T47D (cell line): Measurements from ENCODE around the gene ABCG8.

Source experiments
- DNase-seq, 2 experiments: peaks; one replicate each; pipeline versions ENCODE4 v3.0.0 to v3.0.0-alpha.2; 2011 to 2012; ENCODE audit warnings: low read depth in 1 of 2, low spot score in 1 of 2
- JUND ChIP-seq: IDR thresholded peaks from 2 replicates; pipeline ENCODE4 v1.6.1; 2012; ENCODE audit warnings: low read depth
- in situ Hi-C: cut with HindIII; loops from 2 replicates; pipeline ENCODE4 v1.10.0; 2016; ENCODE audit warnings: low sequenced_read_pairs, low pct_unique_long_range_greater_than_20kb

Gene ABCG8

DNA sequence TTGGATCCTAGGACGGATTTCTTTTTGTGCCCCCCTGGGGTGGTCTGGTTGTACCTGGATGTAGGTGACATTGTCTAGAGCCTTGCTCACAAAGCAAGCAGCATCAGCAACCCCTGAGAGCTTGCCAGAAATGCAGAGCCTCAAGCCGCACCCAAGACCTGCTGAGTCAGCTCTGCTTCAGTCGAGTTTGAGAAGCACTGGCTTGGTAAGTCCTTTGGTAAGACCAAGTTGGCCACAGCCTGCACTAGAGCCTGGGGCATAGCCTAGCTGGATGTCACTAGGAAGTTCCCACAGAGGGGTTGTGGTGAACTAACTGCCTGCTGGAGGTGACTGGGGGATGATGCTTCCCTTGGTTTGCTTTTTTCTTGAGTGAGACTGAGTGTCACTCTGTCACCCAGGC is 6.3 kb upstream of the ABCG8 start:
- in situ Hi-C loops: no loop called here
- DNase-seq: peak in 1 of 2 experiments; percentile 33
- TF ChIP-seq JUND: no peak

DNA sequence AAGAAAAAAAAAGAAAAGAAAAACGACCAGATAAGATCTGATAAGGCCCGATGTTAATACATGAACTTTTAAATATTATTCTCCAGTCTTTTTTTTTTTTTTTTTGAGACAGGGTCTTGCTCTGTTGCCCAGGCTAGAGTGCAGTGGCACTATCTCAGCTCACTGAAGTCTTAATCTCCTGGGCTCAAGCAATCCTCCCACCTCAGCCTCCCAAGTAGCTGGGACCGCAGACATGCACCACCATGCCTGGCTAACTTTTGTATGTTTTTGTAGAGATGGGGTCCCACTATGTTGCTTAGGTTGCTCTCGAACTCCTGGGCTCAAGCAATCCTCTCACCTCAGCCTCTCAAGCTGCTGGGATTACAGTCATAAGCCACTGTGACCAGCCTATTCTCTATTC is 1.7 kb upstream of the ABCG8 start:
- DNase-seq: no peak
- in situ Hi-C loops: no loop called here
- no peak for TF ChIP-seq JUND

DNA sequence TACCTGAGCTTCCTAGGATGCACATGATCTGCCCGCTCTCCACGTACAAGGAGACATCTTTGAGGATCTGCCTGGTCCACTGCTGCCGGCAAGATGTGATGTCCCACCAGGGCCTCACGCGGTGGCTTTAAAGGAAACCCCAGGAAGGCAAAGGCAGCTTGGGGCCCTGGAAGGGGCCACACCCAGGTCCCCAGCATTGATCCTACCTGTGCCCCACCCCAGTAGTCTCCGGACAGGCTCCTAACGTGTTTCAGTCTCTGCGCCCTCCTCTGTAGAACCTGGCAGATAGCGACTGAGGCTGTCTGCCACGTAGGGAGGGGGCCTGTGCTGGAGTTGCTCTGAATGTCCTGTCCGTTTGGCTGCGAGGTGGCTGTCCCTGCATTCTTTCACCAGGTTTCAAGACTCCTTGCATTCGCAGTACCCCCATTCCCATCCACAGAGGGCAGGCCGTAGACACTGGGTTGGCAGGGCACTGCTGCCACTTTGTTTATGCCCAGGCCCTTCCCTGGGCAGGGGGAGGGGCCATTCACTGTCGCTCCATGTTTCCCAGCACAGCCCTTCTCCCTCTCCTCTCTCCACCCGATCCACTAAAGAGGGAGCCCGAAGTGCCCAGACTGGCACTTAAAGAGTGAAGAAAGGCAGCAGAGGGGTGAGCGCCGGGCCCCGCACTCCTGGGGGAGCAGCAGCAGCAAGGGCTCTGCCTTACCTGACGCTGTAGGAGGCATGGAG is 776 bp upstream of the ABCG8 start:
- in situ Hi-C loops: no loop called here

DNA sequence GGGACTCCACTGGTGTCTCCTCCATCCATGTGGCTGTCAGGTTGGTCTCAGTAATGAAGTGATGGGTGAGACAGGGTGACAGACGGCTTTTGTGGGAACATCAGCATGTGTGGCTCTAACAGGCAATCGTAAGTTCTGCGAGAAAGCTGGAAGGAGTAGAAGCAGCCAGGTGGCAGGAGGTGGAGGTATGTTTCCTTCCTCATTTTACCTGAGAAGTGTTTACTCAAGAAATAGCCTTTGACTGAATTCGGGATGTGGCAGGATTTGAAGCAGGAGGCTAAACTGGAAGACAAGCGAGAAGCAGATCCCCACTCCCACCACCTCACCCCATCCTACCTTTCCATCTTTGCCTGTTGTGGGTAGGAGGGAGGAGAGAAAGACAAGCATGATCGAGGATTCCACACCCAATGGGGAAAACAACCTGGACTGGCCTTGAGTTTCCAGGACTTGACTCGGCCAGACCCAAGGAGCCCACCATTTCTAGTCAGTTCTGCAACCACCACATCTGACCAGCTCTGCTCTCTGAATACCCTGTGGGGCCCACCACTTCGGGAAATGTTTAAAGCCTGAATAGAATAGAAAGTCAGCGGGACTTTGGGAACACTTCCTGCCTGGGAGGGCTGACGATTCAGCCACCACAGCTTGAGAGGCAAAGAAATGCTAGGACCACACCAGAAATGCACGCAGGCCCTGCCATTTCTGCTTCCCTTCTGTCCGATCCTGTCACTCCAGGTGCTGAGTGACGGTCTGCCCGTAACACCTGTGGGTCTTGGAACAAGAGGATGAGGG is 1.2 kb downstream of the ABCG8 start:
- no peak for TF ChIP-seq JUND
- no peak for DNase-seq
- in situ Hi-C loops: no loop called here

More for the DNA sequence above, 776 bp upstream of the ABCG8 start:
- no peak for DNase-seq
- no peak for TF ChIP-seq JUND

DNA sequence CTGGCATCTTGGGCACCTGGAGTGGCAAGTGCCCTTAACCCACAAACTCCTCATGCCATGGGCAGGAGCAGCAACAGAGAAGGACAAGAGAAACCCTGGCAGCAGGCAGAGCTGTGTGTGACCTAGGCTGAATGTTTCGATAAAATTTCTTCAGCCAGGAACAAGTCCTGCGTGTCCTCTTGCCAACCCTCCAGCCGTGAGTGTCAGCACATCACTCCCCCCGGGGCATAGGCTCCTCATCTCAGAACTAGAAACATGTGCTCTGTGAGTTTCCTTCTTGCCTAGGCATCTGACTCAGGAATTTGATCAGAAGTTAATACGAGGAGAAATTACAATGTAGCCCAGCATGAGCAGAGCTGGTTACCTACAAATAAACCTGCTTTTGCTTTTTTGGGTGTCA is 2.2 kb downstream of the ABCG8 start:
- TF ChIP-seq JUND: no peak
- in situ Hi-C loops: no loop called here
- DNase-seq: peak in 1 of 2 experiments; percentile 9

DNA sequence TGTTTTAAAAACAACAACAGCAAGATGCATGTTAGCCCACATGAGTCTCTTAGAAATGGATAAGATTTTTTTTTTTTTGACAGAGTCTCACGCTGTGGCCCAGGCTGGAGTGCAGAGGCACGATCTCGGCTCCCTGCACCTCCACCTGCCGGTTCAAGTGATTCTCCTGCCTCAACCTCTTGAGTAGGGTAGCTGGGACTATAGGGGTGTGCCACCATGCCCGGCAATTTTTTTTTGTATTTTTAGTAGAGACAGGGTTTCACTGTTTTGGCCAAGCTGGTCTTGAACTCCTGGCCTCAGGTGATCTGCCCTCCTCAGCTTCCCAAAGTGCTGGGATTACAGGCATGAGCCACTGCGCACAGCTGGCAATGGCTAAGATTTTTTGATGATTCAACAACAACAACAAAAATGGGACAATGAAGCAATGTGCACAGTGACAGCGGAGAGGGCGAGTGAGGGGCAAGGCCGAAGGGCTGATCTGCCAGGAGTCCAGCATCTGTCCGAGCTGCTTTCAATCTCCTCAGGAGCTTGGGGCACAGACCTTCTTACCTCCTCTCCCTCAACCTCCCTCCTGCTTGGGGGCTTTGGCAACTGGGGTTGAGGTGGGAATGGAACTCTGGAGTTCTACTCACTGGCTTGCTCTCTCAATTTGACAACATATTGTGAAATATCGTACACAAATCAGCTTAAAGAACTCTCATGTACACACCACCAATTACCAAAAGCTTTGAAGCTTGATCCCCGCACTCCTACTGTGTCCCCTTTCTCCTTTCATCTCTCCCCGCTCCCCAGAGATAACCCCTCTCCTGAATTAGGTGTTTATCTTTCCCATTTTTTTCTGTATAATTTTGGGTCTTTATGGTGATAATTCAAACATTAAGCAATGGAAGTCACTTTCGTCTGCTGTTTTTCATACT is 3.4 kb downstream of the ABCG8 start:
- no peak for TF ChIP-seq JUND
- DNase-seq: no peak
- in situ Hi-C loops: no loop called here

DNA sequence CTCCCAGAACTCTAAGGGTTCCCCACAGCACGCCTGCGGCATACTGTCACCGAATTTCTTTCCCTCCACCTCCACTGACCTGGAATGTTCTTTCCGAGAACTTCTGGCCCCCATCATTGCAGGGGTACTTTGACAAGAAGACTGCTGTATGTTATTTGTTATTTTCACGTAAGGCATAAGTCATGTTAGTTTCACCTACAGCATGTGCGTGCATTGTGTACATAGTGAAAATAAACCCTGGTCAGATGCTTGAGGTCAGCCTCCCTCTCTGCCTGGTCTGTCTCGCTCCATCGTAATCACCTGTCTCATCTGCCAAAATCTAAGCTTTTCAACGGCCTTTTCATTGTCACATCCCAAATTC is 4.1 kb downstream of the ABCG8 start:
- in situ Hi-C loops: no loop called here
- no peak for TF ChIP-seq JUND
- no peak for DNase-seq

DNA sequence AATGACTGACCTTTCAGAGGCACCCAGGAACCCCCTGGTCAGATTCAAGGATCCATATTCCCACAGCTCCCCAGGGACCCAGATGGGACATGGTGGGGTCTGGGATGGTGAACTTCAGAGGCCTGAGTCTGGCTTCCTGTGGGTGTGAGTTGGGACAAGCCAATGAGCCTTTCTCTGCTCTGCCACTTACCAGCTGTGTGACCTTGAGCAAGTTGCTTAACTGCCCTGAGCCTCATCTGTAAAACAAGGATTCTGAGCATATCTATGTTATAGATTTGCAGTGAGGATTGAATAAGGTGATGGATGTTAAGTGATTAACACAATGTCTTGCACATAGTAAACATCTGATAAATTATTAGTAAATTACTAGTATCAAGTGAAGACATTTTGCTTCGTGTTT is 6.4 kb downstream of the ABCG8 start:
- TF ChIP-seq JUND: no peak
- DNase-seq: no peak
- in situ Hi-C loops: no loop called here

DNA sequence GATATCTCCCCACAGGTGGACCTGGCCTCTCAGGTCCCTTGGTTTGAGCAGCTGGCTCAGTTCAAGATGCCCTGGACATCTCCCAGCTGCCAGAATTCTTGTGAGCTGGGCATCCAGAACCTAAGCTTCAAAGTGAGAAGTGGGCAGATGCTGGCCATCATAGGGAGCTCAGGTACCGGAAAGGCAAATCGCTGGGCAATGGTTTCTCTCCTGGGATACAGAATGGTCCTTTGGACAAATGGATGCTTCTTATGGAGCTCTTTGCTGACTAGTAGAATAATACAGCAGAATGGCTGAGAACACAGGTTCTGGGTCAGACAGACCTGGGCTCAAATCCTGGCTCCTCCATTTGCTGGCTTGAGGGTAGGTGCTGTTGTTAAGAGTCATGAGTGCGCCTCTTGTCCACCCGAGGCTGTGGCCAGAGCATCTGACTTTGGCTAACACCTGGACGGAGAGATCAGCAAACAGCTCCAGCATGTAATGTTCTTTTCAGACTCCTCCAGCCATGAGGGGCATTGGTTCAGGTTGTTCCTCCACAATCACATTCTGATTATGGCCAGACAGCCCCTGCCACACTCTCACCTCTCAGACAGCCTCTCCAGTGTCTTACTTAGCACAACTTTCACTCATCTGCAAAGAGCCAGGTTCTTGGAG is 7.5 kb downstream of the ABCG8 start:
- no peak for TF ChIP-seq JUND
- in situ Hi-C loops: no loop called here
- DNase-seq: no peak

DNA sequence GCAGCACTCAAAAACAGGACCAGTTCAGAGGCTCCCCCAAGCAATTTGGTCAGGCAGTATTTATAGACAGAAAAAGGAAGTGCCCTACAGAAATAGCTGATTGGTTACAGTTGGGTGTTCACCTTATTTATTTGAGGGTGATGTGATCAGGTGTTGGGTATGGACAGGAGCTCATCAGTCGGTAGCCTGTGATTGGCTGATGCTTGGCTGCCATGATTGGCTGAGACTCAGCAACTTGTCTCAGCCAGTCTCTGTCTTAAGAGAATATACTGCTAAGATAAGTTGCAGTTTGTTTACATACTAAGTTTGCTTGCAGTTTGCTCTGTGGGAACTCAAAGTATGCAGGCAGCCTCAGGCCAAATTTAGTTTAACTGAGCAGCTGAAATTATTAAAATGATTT is 9.4 kb downstream of the ABCG8 start:
- in situ Hi-C loops: no loop called here
- peak in 1 of 2 experiments; percentile 79 for DNase-seq
- no peak for TF ChIP-seq JUND

DNA sequence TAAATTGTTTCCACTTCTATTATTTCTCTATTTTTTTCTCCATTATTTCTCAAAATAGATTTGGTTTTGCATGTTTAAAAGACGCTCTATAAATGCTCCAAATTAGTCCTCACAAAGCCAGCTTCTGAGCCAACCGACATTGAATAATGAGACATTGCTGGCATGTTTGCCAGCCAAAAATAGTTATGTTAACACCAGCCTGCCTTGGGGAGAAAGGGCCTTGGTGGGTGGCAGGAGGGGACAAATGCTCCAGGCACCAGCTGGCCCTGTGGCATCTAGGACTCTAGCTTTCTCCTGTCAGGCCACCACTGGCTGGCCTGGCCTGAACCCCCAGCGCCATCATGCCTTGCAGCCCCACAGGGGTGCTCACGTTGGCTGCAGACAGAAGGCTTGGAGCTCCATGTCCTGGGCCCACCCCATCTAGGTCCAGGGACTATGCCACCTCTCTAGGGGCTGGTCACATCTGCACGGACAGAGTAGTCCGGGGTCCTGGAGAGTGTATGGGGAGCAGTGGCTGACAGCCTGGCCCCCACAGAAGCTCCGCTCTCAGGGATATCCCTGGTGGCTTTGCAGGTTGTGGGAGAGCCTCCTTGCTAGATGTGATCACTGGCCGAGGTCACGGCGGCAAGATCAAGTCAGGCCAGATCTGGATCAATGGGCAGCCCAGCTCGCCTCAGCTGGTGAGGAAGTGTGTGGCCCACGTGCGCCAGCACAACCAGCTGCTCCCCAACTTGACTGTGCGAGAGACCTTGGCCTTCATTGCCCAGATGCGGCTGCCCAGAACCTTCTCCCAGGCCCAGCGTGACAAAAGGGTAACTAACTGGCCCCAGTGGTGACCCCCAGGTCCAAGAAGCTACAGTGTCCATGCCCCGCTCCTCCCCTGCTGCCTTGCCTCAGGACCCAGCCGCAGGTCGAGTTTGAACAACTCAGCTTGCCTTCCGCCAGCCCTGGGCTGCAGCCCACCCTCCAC is 12.5 kb downstream of the ABCG8 start:
- TF ChIP-seq JUND: no peak
- in situ Hi-C loops: no loop called here

More for the DNA sequence above, 12.5 kb downstream of the ABCG8 start:
- no peak for DNase-seq
